ENCODE measurements around the gene EPO.

The EPO gene

GRCh38 chr7:100679129-100679926 is 40.9 kb upstream of the EPO start:
- Mint-ChIP-seq H3K4me1 (peaks cover 29% of the 10 kb centered on the region), H3K4me3 (no peak overlapping the region), H3K27me3 (ENCODE audit: low read depth, poor library complexity) (no peaks in the 10 kb centered on the region), H3K36me3 (ENCODE audit: low read depth) (peaks cover 14% of the 10 kb centered on the region), H3K9me3 (no peaks in the 10 kb centered on the region), H3K27ac (peak overlapping the region; percentile 98)
- DNase-seq = no peak
- no peak for TF ChIP-seq CTCF (IDR thresholded peaks at IDR 0.05)

DNA sequence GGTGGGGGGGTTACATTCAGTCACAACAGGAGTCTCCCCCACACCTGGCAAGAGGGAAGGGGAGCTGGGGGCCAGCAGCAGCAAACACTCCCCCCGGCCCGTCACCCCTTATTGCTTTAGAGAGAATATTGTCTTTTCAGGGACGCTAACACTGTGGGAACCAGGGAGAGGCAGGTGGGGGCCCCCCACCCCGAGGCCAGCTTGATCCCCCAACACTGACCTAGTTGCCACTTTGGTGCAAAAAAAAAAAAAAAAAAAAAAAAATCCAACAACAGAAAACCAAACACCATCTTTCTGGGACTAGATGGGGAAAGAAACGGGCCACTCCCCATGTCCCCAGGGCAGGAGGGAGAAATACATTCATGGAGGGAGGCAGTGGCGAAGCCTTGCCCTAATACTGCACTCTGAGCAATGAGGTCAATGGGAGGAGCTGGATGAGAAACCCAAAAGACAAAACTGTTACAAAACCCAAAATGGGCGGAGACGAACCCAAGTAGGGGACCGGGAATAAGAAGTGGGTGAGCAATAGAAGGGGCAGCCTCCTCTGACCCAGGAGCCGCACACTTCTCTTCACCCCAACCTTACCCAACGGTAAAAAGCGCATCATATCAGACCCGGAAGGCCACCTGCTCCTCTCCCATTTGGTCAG is 40.2 kb upstream of the EPO start:
- no peak overlapping the region for H3K4me3 Mint-ChIP-seq
- H3K36me3 Mint-ChIP-seq (ENCODE audit: low read depth) = peaks cover 14% of the 10 kb centered on the region
- no peak for DNase-seq
- peaks cover 29% of the 10 kb centered on the region for H3K4me1 Mint-ChIP-seq
- TF ChIP-seq CTCF (IDR thresholded peaks at IDR 0.05) = no peak
- H3K27me3 Mint-ChIP-seq (ENCODE audit: low read depth, poor library complexity) = no peaks in the 10 kb centered on the region
- no peaks in the 10 kb centered on the region for H3K9me3 Mint-ChIP-seq
- H3K27ac Mint-ChIP-seq = peak overlapping the region; percentile 83

GRCh38 chr7:100680576-100681271 is 39.5 kb upstream of the EPO start:
- DNase-seq = no peak
- Mint-ChIP-seq H3K27me3 (ENCODE audit: low read depth, poor library complexity) (no peaks in the 10 kb centered on the region), H3K4me1 (peaks cover 29% of the 10 kb centered on the region), H3K9me3 (no peaks in the 10 kb centered on the region), H3K27ac (no peak overlapping the region), H3K4me3 (no peak overlapping the region), H3K36me3 (ENCODE audit: low read depth) (peaks cover 20% of the 10 kb centered on the region)
- no peak for TF ChIP-seq CTCF (IDR thresholded peaks at IDR 0.05)

DNA sequence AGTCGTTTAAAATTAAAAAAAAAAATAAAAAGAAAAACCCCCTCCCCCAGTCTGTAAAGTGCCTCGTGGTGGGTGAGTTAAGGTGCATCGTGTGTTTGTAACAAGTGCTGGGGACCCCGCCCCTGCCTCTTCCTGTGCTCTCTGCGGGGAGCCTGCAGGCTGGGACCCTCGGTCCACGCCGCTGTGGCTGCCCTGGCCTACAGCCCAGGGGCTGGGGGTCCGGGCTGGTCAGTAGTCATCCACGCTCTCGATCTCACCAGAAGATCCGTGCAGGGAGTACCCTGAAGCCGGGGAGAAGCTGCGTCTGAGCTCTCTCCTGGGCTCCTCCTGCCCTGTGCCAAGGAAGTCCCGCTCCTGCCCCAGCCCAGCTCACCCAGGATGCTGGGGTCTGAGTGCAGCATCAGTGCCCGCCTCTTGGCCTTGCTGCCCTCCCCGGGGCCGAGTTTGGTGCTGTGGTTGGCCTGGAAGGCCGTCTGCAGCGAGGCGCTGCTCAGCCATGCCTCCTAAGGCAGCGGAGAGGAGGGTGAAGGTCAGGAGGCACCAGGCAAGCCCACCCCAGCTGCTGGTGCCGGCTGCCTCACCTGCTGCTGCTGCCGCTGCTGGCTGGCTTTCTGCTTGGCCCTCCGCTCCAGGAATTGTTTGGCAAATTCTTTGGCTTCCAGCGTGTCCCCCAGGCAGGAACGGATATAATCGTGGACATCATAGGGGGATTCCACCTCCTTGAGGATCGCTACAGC is 38.6 kb upstream of the EPO start:
- Mint-ChIP-seq H3K27me3 (ENCODE audit: low read depth, poor library complexity) (no peaks in the 10 kb centered on the region), H3K4me3 (no peak overlapping the region), H3K27ac (no peak overlapping the region), H3K9me3 (no peaks in the 10 kb centered on the region), H3K36me3 (ENCODE audit: low read depth) (peaks cover 20% of the 10 kb centered on the region), H3K4me1 (peaks cover 24% of the 10 kb centered on the region)
- no peak for DNase-seq
- TF ChIP-seq CTCF (IDR thresholded peaks at IDR 0.05) = no peak

DNA sequence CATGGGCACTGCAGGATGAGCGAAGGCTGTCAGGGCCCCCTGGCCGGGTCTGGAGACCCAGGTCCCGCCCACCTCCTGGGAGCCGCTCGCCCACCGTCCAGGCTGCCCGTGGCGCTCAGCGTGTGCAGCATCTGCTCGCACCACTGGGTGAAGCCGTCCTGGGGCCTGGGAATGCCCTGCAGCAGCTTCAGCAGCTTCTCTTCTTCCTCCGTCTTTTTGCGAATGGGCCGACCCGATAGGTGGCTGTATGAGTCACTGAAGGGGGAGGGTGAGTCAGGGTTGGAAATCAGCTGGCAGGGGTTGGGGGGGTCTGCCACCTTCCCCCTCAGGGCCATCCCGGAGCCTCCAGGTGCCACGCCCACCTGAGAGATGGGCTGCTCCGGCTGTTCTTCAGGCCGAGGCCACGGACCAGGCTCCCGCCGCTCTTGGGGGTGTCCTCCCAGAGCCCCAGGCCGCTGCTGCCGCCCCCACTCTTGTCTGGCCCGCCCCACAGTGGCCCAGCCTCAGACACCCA is 38.0 kb upstream of the EPO start:
- Mint-ChIP-seq H3K36me3 (ENCODE audit: low read depth) (peaks cover 20% of the 10 kb centered on the region), H3K9me3 (no peaks in the 10 kb centered on the region), H3K4me3 (no peak overlapping the region), H3K27ac (no peak overlapping the region), H3K27me3 (ENCODE audit: low read depth, poor library complexity) (no peaks in the 10 kb centered on the region), H3K4me1 (peaks cover 20% of the 10 kb centered on the region)
- DNase-seq = no peak
- TF ChIP-seq CTCF (IDR thresholded peaks at IDR 0.05) = no peak
